Activated naive CD8-positive, alpha-beta T cell treated with anti-CD3 and anti-CD28 coated beads, Interleukin-2, amount 10 ng/mL, durations not matched to agents 7 days and 5 days (primary cell): ENCODE measurements around the gene SLC44A4. TPM values are rescaled to one million over a fixed set of nuclear protein-coding genes. Genes with fewer than 3 reads are reported as not detected.
A peak's percentile ranks its signal among the peaks of the same experiment; 100 is the strongest.
"Not testable (repeated sequence)": the region's sequence is repeated elsewhere in the genome, so short reads cannot be mapped to it uniquely, and the experiment has no call there.

Experiments
- ATAC-seq: fragments of 150-1000 bp; cut with Tn5 transposase; one replicate; pipeline ENCODE4 v1.10.0; 2021; ENCODE audit warnings: low read depth, moderate library complexity
- POLR2A ChIA-PET: fragments of 350-600 bp; sonication (Branson Sonifier 250); formaldehyde crosslinking; loops from one replicate; lab custom pipeline; 2021; ENCODE audit warnings: antibody characterized with exemption; lab: Charles Lee
- DNase-seq: peaks from one replicate; pipeline ENCODE4 v3.0.0; 2021
- H3K27ac Mint-ChIP-seq: one replicate; pipeline ENCODE4 v1.8.0; 2022; ENCODE audit warnings: mild to moderate bottlenecking, mixed read lengths
- H3K27me3 Mint-ChIP-seq: one replicate; pipeline ENCODE4 v1.8.0; 2022; ENCODE audit warnings: mild to moderate bottlenecking, moderate library complexity, mixed read lengths
- H3K36me3 Mint-ChIP-seq: one replicate; pipeline ENCODE4 v1.8.0; 2021; ENCODE audit warnings: mild to moderate bottlenecking, mixed read lengths
- H3K4me1 Mint-ChIP-seq: one replicate; pipeline ENCODE4 v1.8.0; 2021; ENCODE audit warnings: mixed read lengths
- H3K4me3 Mint-ChIP-seq: one replicate; pipeline ENCODE4 v1.8.0; 2022; ENCODE audit warnings: mild to moderate bottlenecking, moderate library complexity, mixed read lengths
- H3K9me3 Mint-ChIP-seq: one replicate; pipeline ENCODE4 v1.8.0; 2021; ENCODE audit warnings: mixed read lengths
- total RNA-seq, 2 experiments: library from RNA; stranded (reverse); gene quantifications; one replicate each; pipeline ENCODE4 v1.2.3, GENCODE V29; 2021

Gene SLC44A4
- total RNA-seq, 2 experiments from 2014 or later: not detected

GRCh38 chr6:31908255-31908654, 29.5 kb upstream of the SLC44A4 start:
- H3K27ac Mint-ChIP-seq, DNase-seq, H3K4me1 Mint-ChIP-seq, H3K4me3 Mint-ChIP-seq, H3K9me3 Mint-ChIP-seq, ATAC-seq, H3K36me3 Mint-ChIP-seq: not testable (repeated sequence)
- H3K27me3 Mint-ChIP-seq: peaks cover 26% of the 10 kb centered on the region
- POLR2A ChIA-PET: interaction anchor here (1.0 kb wide), 1 partner anchor 13 kb away, joined by 4 read pairs; no protein-coding TSS in a partner anchor

GRCh38 chr6:31907158-31907813, 28.5 kb upstream of the SLC44A4 start:
- Mint-ChIP-seq H3K9me3 (no peaks in the 10 kb centered on the region), H3K4me3 (no peak overlapping the region), H3K27me3 (peaks cover 25% of the 10 kb centered on the region), H3K27ac (no peak overlapping the region), H3K36me3 (no peaks in the 10 kb centered on the region), H3K4me1 (peaks cover 8% of the 10 kb centered on the region)
- no peak for ATAC-seq
- POLR2A ChIA-PET: no interaction called here
- DNase-seq: no peak

- H3K4me1 Mint-ChIP-seq, DNase-seq, POLR2A ChIA-PET, H3K4me3 Mint-ChIP-seq, ATAC-seq, H3K9me3 Mint-ChIP-seq, H3K27ac Mint-ChIP-seq, H3K36me3 Mint-ChIP-seq: not testable (repeated sequence)
- peaks cover 24% of the 10 kb centered on the region for H3K27me3 Mint-ChIP-seq
These were observed 27.9 kb upstream of the SLC44A4 start for GRCh38 chr6:31906727-31907126.

GRCh38 chr6:31906122-31906521, 27.3 kb upstream of the SLC44A4 start:
- POLR2A ChIA-PET: no interaction called here
- no peak overlapping the region for H3K27ac Mint-ChIP-seq

GRCh38 chr6:31905041-31905440, 26.2 kb upstream of the SLC44A4 start:
- H3K27ac Mint-ChIP-seq: no peak overlapping the region
- peaks cover 19% of the 10 kb centered on the region for H3K27me3 Mint-ChIP-seq
- peaks cover 8% of the 10 kb centered on the region for H3K4me1 Mint-ChIP-seq
- H3K9me3 Mint-ChIP-seq: no peaks in the 10 kb centered on the region
- DNase-seq (no peak), ATAC-seq (no peak)
- H3K4me3 Mint-ChIP-seq: no peak overlapping the region
- H3K36me3 Mint-ChIP-seq: no peaks in the 10 kb centered on the region
- POLR2A ChIA-PET: no interaction called here

More at GRCh38 chr6:31906122-31906521, 27.3 kb upstream of the SLC44A4 start:
- no peaks in the 10 kb centered on the region for H3K9me3 Mint-ChIP-seq
- no peak for ATAC-seq
- no peak overlapping the region for H3K4me3 Mint-ChIP-seq
- DNase-seq: no peak
- H3K4me1 Mint-ChIP-seq: peaks cover 8% of the 10 kb centered on the region
- no peaks in the 10 kb centered on the region for H3K36me3 Mint-ChIP-seq
- H3K27me3 Mint-ChIP-seq: peaks cover 24% of the 10 kb centered on the region

GRCh38 chr6:31903957-31904356, 25.2 kb upstream of the SLC44A4 start:
- POLR2A ChIA-PET: interaction anchor here (0.9 kb wide), 1 partner anchor 9 kb away, joined by 3 read pairs; no protein-coding TSS in a partner anchor
- H3K27me3 Mint-ChIP-seq: peaks cover 12% of the 10 kb centered on the region
- no peaks in the 10 kb centered on the region for H3K9me3 Mint-ChIP-seq
- no peak overlapping the region for H3K4me3 Mint-ChIP-seq
- H3K36me3 Mint-ChIP-seq: peaks cover 2% of the 10 kb centered on the region
- H3K4me1 Mint-ChIP-seq: peaks cover 18% of the 10 kb centered on the region
- ATAC-seq: no peak
- no peak overlapping the region for H3K27ac Mint-ChIP-seq
- no peak for DNase-seq

GRCh38 chr6:31901953-31902643, 23.3 kb upstream of the SLC44A4 start, which contains the start of gene ZBTB12:
ZBTB12 (minus strand) TSS chr6:31902086; CDS start chr6:31901305, 781 bp downstream.
- Mint-ChIP-seq H3K36me3 (peaks cover 2% of the 10 kb centered on the region), H3K4me3 (peak within 1 kb of the TSS; percentile 84), H3K27me3 (peaks cover 10% of the 10 kb centered on the region), H3K27ac (peak within 1 kb of the TSS; percentile 85), H3K9me3 (no peaks in the 10 kb centered on the region), H3K4me1 (peaks cover 20% of the 10 kb centered on the region)
- peak; percentile 88 for DNase-seq
- peak; percentile 64 for ATAC-seq
- POLR2A ChIA-PET: interaction anchor here (0.7 to 1.4 kb wide), 6 partner anchors 38 to 241 kb away, joined by 3 to 7 read pairs (median 4); partner anchors contain the start of genes C6orf47, DXO and NEU1

- POLR2A ChIA-PET: interaction anchor here (0.9 to 1.4 kb wide), 2 partner anchors 70 to 241 kb away, joined by 3 to 4 read pairs; partner anchors contain the start of genes C6orf47 and DXO
- no peak for ATAC-seq
- H3K27me3 Mint-ChIP-seq: peaks cover 6% of the 10 kb centered on the region
- peak overlapping the region; percentile 56 for H3K4me3 Mint-ChIP-seq
- H3K36me3 Mint-ChIP-seq: peaks cover 3% of the 10 kb centered on the region
- H3K4me1 Mint-ChIP-seq: peaks cover 23% of the 10 kb centered on the region
- no peaks in the 10 kb centered on the region for H3K9me3 Mint-ChIP-seq
- H3K27ac Mint-ChIP-seq: no peak overlapping the region
- peak; percentile 66 for DNase-seq
These were observed 22.7 kb upstream of the SLC44A4 start for GRCh38 chr6:31901415-31901952.

- peaks cover 3% of the 10 kb centered on the region for H3K27me3 Mint-ChIP-seq
- peaks cover 28% of the 10 kb centered on the region for H3K4me1 Mint-ChIP-seq
- H3K27ac Mint-ChIP-seq: no peak overlapping the region
- H3K36me3 Mint-ChIP-seq: peaks cover 3% of the 10 kb centered on the region
- ATAC-seq (no peak), DNase-seq (no peak)
- POLR2A ChIA-PET: interaction anchor here (0.9 kb wide), 1 partner anchor 71 kb away, joined by 4 read pairs; the partner anchor contains the start of gene DXO
- H3K9me3 Mint-ChIP-seq: no peaks in the 10 kb centered on the region
- H3K4me3 Mint-ChIP-seq: peak overlapping the region; percentile 56
These were observed 22.2 kb upstream of the SLC44A4 start for GRCh38 chr6:31900917-31901414.

- no peaks in the 10 kb centered on the region for H3K9me3 Mint-ChIP-seq
- ATAC-seq (no peak), DNase-seq (no peak)
- H3K27me3 Mint-ChIP-seq: peaks cover 3% of the 10 kb centered on the region
- peaks cover 32% of the 10 kb centered on the region for H3K4me1 Mint-ChIP-seq
- peaks cover 7% of the 10 kb centered on the region for H3K36me3 Mint-ChIP-seq
- H3K4me3 Mint-ChIP-seq: peak overlapping the region; percentile 71
- no peak overlapping the region for H3K27ac Mint-ChIP-seq
- POLR2A ChIA-PET: no interaction called here
These were observed 21.3 kb upstream of the SLC44A4 start for GRCh38 chr6:31899882-31900722.

- ATAC-seq: no peak
- peak overlapping the region; percentile 17 for H3K27ac Mint-ChIP-seq
- POLR2A ChIA-PET: no interaction called here
These were observed 20.4 kb upstream of the SLC44A4 start for GRCh38 chr6:31899215-31899614.

GRCh38 chr6:31898383-31899011, 19.7 kb upstream of the SLC44A4 start:
- Mint-ChIP-seq H3K9me3 (no peaks in the 10 kb centered on the region), H3K36me3 (peaks cover 9% of the 10 kb centered on the region), H3K27me3 (no peaks in the 10 kb centered on the region), H3K4me1 (peaks cover 34% of the 10 kb centered on the region), H3K4me3 (peak overlapping the region; percentile 98), H3K27ac (peak overlapping the region; percentile 94)
- ATAC-seq (peak; percentile 11), DNase-seq (no peak)
- POLR2A ChIA-PET: interaction anchor here (0.6 to 1.9 kb wide), 13 partner anchors 9 to 947 kb away, joined by 3 to 13 read pairs (median 4); partner anchors contain the start of genes ABHD16A, BAG6, DXO and NELFE

More at GRCh38 chr6:31899215-31899614, 20.4 kb upstream of the SLC44A4 start:
- no peaks in the 10 kb centered on the region for H3K9me3 Mint-ChIP-seq
- peaks cover 8% of the 10 kb centered on the region for H3K36me3 Mint-ChIP-seq
- peak overlapping the region; percentile 71 for H3K4me3 Mint-ChIP-seq
- peaks cover 32% of the 10 kb centered on the region for H3K4me1 Mint-ChIP-seq
- H3K27me3 Mint-ChIP-seq: no peaks in the 10 kb centered on the region
- no peak for DNase-seq
